ENCODE results near the gene NTF3.
A peak's percentile ranks its signal among the peaks of the same experiment; 100 is the strongest.

Gene NTF3

DNA sequence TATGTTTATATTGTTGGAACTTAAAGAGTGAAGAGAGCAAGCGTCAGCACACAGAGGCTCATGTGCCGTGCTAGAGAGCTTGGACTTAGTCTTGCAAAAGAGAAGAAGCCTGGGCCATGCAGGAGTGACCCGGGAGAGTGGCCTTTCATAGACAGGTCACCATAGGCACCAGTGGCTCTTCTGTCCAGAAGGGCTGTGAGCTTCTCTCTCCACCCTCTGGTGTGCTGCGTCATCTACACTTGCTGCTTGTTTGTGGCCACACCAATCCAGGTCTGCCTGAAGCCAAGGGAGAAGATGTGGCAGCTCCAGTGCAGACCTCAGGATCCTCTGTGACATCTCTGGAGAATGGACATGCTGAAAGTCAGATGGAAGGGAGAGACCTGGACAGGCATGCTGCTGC lies 74.4 kb downstream of the NTF3 start:
- Mint-ChIP-seq H3K27ac (no peak overlapping the region), H3K4me1 (no peaks in the 10 kb centered on the region), H3K27me3 (peaks cover 13% of the 10 kb centered on the region), H3K9me3 (no peaks in the 10 kb centered on the region), H3K36me3 (no peaks in the 10 kb centered on the region), H3K4me3 (no peak overlapping the region)
- ATAC-seq: no peak

- no peaks in the 10 kb centered on the region for H3K4me1 Mint-ChIP-seq
- H3K36me3 Mint-ChIP-seq: no peaks in the 10 kb centered on the region
- no peak for ATAC-seq
- no peak overlapping the region for H3K4me3 Mint-ChIP-seq
- H3K9me3 Mint-ChIP-seq: no peaks in the 10 kb centered on the region
- peaks cover 13% of the 10 kb centered on the region for H3K27me3 Mint-ChIP-seq
- H3K27ac Mint-ChIP-seq: no peak overlapping the region
Measured at GRCh38 chr12:5506821-5507231, 74.9 kb downstream of the NTF3 start.

DNA sequence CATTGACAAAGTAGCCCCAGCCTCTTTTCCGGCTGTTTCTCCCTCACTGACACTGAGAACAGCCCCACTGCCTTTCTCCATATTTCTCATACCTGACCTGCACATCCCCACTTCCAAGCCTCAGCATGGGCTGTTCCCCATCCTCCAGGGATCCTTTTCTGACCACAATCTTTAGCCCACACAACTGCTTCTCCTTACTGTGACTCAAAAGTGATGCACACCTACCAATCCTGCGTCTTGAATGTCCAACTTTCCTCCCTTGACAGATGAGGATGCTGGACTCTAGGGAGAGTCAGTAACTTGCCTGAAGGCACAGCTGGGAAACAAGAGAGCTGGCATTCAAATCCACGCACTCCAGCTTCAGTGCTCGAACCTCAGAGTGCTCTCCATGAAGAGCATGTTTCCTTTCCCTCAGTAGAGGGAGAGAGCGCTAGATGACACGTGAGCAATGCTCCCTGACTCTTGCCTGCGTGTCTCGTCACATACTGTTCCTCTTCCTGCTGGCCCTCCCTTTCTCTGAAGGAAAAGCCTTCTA lies 75.6 kb downstream of the NTF3 start:
- Mint-ChIP-seq H3K4me3 (no peak overlapping the region), H3K27me3 (peaks cover 19% of the 10 kb centered on the region), H3K27ac (no peak overlapping the region), H3K36me3 (no peaks in the 10 kb centered on the region), H3K4me1 (no peaks in the 10 kb centered on the region), H3K9me3 (no peaks in the 10 kb centered on the region)
- no peak for ATAC-seq

GRCh38 chr12:5507944-5508343 lies 76.0 kb downstream of the NTF3 start:
- no peak overlapping the region for H3K4me3 Mint-ChIP-seq
- no peak overlapping the region for H3K27ac Mint-ChIP-seq
- ATAC-seq: no peak
- H3K9me3 Mint-ChIP-seq: no peaks in the 10 kb centered on the region
- H3K36me3 Mint-ChIP-seq: no peaks in the 10 kb centered on the region
- H3K27me3 Mint-ChIP-seq: peaks cover 24% of the 10 kb centered on the region
- no peaks in the 10 kb centered on the region for H3K4me1 Mint-ChIP-seq

GRCh38 chr12:5509102-5509501 lies 77.2 kb downstream of the NTF3 start:
- H3K4me3 Mint-ChIP-seq: no peak overlapping the region
- no peaks in the 10 kb centered on the region for H3K36me3 Mint-ChIP-seq
- H3K4me1 Mint-ChIP-seq: no peaks in the 10 kb centered on the region
- no peak for ATAC-seq
- no peaks in the 10 kb centered on the region for H3K9me3 Mint-ChIP-seq
- H3K27me3 Mint-ChIP-seq: peaks cover 28% of the 10 kb centered on the region
- no peak overlapping the region for H3K27ac Mint-ChIP-seq

GRCh38 chr12:5509557-5509956 lies 77.6 kb downstream of the NTF3 start:
- no peaks in the 10 kb centered on the region for H3K36me3 Mint-ChIP-seq
- H3K4me3 Mint-ChIP-seq: no peak overlapping the region
- peaks cover 32% of the 10 kb centered on the region for H3K27me3 Mint-ChIP-seq
- no peaks in the 10 kb centered on the region for H3K9me3 Mint-ChIP-seq
- no peaks in the 10 kb centered on the region for H3K4me1 Mint-ChIP-seq
- ATAC-seq: no peak
- H3K27ac Mint-ChIP-seq: no peak overlapping the region

DNA sequence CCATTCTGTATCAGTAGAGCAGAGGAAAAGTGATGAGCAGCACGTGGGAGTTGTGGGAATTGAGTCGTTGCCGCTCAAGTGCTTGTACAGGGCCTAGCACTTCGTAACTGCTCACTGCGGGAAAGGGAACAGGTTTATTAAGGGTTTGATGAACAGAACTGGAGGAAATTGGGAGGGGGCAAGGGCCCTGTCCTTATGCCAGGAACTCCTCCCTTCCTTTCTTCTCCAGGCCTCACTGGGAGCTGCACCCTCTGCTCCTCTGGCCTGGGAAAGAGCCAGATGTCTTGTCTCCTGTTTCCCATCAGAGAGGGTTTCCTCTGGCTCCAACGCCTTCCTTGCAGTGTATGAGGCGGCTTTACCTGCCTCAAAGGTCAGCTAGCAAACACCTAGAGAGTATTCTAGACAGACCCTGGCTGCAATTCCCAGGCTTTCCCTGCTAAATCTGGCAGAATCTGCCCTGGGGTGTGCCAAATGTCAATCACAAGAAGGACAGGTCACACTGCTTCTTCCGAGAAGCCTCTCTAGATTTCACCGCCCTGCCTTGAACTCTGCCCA lies 78.4 kb downstream of the NTF3 start:
- Mint-ChIP-seq H3K36me3 (no peaks in the 10 kb centered on the region), H3K9me3 (no peaks in the 10 kb centered on the region), H3K27me3 (peaks cover 33% of the 10 kb centered on the region), H3K4me3 (no peak overlapping the region), H3K27ac (no peak overlapping the region), H3K4me1 (no peaks in the 10 kb centered on the region)
- no peak for ATAC-seq

- no peaks in the 10 kb centered on the region for H3K9me3 Mint-ChIP-seq
- H3K27ac Mint-ChIP-seq: no peak overlapping the region
- ATAC-seq: no peak
- H3K36me3 Mint-ChIP-seq: no peaks in the 10 kb centered on the region
- H3K27me3 Mint-ChIP-seq: peaks cover 33% of the 10 kb centered on the region
- no peak overlapping the region for H3K4me3 Mint-ChIP-seq
- no peaks in the 10 kb centered on the region for H3K4me1 Mint-ChIP-seq
Measured at GRCh38 chr12:5511256-5511643, 79.3 kb downstream of the NTF3 start.

- H3K27ac Mint-ChIP-seq: no peak overlapping the region
- peaks cover 33% of the 10 kb centered on the region for H3K27me3 Mint-ChIP-seq
- no peaks in the 10 kb centered on the region for H3K4me1 Mint-ChIP-seq
Measured at GRCh38 chr12:5511644-5512600, 80.0 kb downstream of the NTF3 start.

GRCh38 chr12:5512601-5512970 lies 80.7 kb downstream of the NTF3 start:
- ATAC-seq: no peak
- H3K36me3 Mint-ChIP-seq: no peaks in the 10 kb centered on the region
- H3K9me3 Mint-ChIP-seq: no peaks in the 10 kb centered on the region
- no peaks in the 10 kb centered on the region for H3K4me1 Mint-ChIP-seq
- no peak overlapping the region for H3K27ac Mint-ChIP-seq
- no peak overlapping the region for H3K4me3 Mint-ChIP-seq
- H3K27me3 Mint-ChIP-seq: peaks cover 33% of the 10 kb centered on the region

More at GRCh38 chr12:5511644-5512600, 80.0 kb downstream of the NTF3 start:
- H3K36me3 Mint-ChIP-seq: no peaks in the 10 kb centered on the region
- no peaks in the 10 kb centered on the region for H3K9me3 Mint-ChIP-seq
- H3K4me3 Mint-ChIP-seq: no peak overlapping the region
- peak; percentile 31 for ATAC-seq

DNA sequence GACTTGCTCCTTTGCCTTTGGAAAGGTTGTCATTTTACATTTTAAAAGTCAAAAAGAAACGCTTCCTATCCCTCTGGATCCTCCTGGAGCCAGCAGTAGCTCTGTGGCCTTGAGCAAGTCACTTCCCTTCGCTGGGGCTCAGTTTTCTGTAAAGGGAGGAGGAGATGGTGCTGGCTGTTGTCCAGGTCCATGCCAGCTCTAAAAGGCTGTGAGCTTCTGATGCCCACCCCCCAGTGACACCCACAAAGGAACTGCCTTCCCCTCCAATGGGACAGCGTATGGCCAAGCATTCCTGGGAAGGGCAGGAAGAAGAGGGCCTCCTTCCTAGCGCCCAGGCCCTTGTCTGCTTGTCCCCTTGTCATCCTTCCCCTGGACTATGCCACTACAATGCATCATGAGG lies 81.5 kb downstream of the NTF3 start:
- peaks cover 33% of the 10 kb centered on the region for H3K27me3 Mint-ChIP-seq
- no peaks in the 10 kb centered on the region for H3K9me3 Mint-ChIP-seq
- no peak overlapping the region for H3K27ac Mint-ChIP-seq

GRCh38 chr12:5514016-5514415 lies 82.1 kb downstream of the NTF3 start:
- no peaks in the 10 kb centered on the region for H3K9me3 Mint-ChIP-seq
- H3K27ac Mint-ChIP-seq: no peak overlapping the region
- no peaks in the 10 kb centered on the region for H3K36me3 Mint-ChIP-seq
- peaks cover 33% of the 10 kb centered on the region for H3K27me3 Mint-ChIP-seq
- no peak for ATAC-seq
- H3K4me1 Mint-ChIP-seq: no peaks in the 10 kb centered on the region
- no peak overlapping the region for H3K4me3 Mint-ChIP-seq

More for the DNA sequence above, 81.5 kb downstream of the NTF3 start:
- H3K4me3 Mint-ChIP-seq: no peak overlapping the region
- ATAC-seq: no peak
- no peaks in the 10 kb centered on the region for H3K4me1 Mint-ChIP-seq
- H3K36me3 Mint-ChIP-seq: no peaks in the 10 kb centered on the region

- no peak overlapping the region for H3K27ac Mint-ChIP-seq
- peaks cover 36% of the 10 kb centered on the region for H3K27me3 Mint-ChIP-seq
- H3K9me3 Mint-ChIP-seq: no peaks in the 10 kb centered on the region
- no peaks in the 10 kb centered on the region for H3K4me1 Mint-ChIP-seq
- no peak overlapping the region for H3K4me3 Mint-ChIP-seq
- ATAC-seq: no peak
- H3K36me3 Mint-ChIP-seq: no peaks in the 10 kb centered on the region
Measured at GRCh38 chr12:5514545-5514944, 82.6 kb downstream of the NTF3 start.

DNA sequence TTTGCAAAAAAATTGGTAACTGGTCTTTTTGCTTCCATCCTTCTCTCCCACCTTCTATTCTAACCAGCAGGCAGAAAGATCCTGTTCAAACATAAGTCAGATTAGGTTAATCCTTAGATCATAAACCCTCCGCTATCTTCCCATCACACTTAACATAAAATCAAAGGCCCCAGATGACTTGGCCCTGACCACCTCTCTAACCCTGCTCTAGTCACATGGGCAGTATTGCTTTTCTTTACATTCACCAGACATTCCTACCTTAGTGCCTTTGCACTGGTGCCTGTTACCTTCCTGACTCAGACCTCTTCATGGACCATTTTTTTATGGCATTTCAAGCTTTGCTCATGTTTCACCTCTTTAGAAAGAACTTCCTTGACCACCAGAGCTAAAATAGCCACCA lies 83.5 kb downstream of the NTF3 start:
- Mint-ChIP-seq H3K9me3 (no peaks in the 10 kb centered on the region), H3K4me1 (no peaks in the 10 kb centered on the region), H3K4me3 (no peak overlapping the region), H3K27me3 (peaks cover 43% of the 10 kb centered on the region), H3K36me3 (no peaks in the 10 kb centered on the region), H3K27ac (no peak overlapping the region)
- no peak for ATAC-seq

GRCh38 chr12:5516371-5517241 lies 84.7 kb downstream of the NTF3 start:
- Mint-ChIP-seq H3K4me3 (no peak overlapping the region), H3K9me3 (no peaks in the 10 kb centered on the region), H3K27ac (no peak overlapping the region), H3K27me3 (peaks cover 45% of the 10 kb centered on the region), H3K4me1 (no peaks in the 10 kb centered on the region), H3K36me3 (no peaks in the 10 kb centered on the region)
- ATAC-seq: peak; percentile 21
